Aorta (tissue), 5 donors: ENCODE results near the gene TNIK. TPM values are rescaled to one million over a fixed set of nuclear protein-coding genes. Genes with fewer than 3 reads are reported as not detected.

ENCODE experiments used
- ATAC-seq: fragments of 200-7000 bp; cut with Tn5 transposase; one replicate; pipeline ENCODE4 v1.9.1; 2022; ENCODE audit warnings: moderate library complexity; ENCODE audit not compliant: low FRiP score
- DNase-seq, 2 donors: peaks; one replicate each; pipeline ENCODE4 v3.0.0-alpha.2; 2020
- H3K27ac ChIP-seq, 2 donors: one replicate each; pipeline ENCODE4 v1.5.1; 2013; ENCODE audit warnings: low read length in 2 of 2, mild to moderate bottlenecking in 2 of 2, moderate library complexity in 2 of 2, control low read depth in 1 of 2, inconsistent platforms in 1 of 2, low read depth in 1 of 2
- H3K27me3 ChIP-seq, 2 donors: one replicate each; pipeline ENCODE4 v1.6.1; 2013; ENCODE audit warnings: control low read depth in 1 of 2, low read length in 1 of 2, mild to moderate bottlenecking in 1 of 2, moderate library complexity in 1 of 2; ENCODE audit not compliant: insufficient read depth in 2 of 2, control insufficient read depth in 1 of 2
- H3K36me3 ChIP-seq, 2 donors: one replicate each; pipeline ENCODE4 v1.6.1; 2013; ENCODE audit warnings: control low read depth in 1 of 2, low read length in 1 of 2, mild to moderate bottlenecking in 1 of 2; ENCODE audit not compliant: insufficient read depth in 2 of 2, control insufficient read depth in 1 of 2
- H3K4me1 ChIP-seq, 2 donors: one replicate each; pipeline ENCODE4 v1.6.1; 2013; ENCODE audit warnings: low read length in 2 of 2, control low read depth in 1 of 2, mild to moderate bottlenecking in 1 of 2, moderate library complexity in 1 of 2; ENCODE audit not compliant: insufficient read depth in 2 of 2, control insufficient read depth in 1 of 2
- H3K4me3 ChIP-seq, 2 donors: one replicate each; pipeline ENCODE4 v1.5.1; 2013; ENCODE audit warnings: low read length in 2 of 2, control low read depth in 1 of 2, mild to moderate bottlenecking in 1 of 2
- H3K9me3 ChIP-seq: one replicate; pipeline ENCODE4 v1.6.1; 2013; ENCODE audit warnings: mild to moderate bottlenecking, low read length; ENCODE audit not compliant: control insufficient read depth
- WGBS, 2 donors: extraction: QIAGEN DNeasy Blood & Tissue Kit; methylation state at CpG; one replicate each; pipeline ENCODE4 v1.1.7; 2013; 5-methylcytosine and 5-hydroxymethylcytosine counted together
- intact Hi-C, 2 donors: fragments of 100-400 bp; cut with DNase I; formaldehyde crosslinking; loops; one replicate each; pipeline versions ENCODE4 v1.14.2 to v1.15.0; 2022
- polyA plus RNA-seq, 2 donors: library from polyadenylated mRNA; stranded (reverse); fragments of 200-250 nt; gene quantifications; one replicate each; pipeline ENCODE4 v1.2.3, GENCODE V29; 2013
- total RNA-seq, 2 donors: library from RNA; stranded (reverse); fragmentation: NEBNext Ultra II Directional; extraction: Animal tissue kit (Norgen Biotek cat#: 25700); gene quantifications; one replicate each; pipeline ENCODE4 v1.2.1, GENCODE V29; 2021
- donor health status: healthy with polysubstance abuse.
- donor health status: Bipolar disorder and iron deficiency.
- donor health status: DM: no; HTN: no; CAD: no.
- donor health status: DM: no; HTN: no; CAD: no.
- donor health status: DM: yes; HTN: yes; CAD: no.

The TNIK gene
- total and polyA plus RNA-seq, 4 donors: 4.7 to 14.6 (median 8.8) TPM

DNA sequence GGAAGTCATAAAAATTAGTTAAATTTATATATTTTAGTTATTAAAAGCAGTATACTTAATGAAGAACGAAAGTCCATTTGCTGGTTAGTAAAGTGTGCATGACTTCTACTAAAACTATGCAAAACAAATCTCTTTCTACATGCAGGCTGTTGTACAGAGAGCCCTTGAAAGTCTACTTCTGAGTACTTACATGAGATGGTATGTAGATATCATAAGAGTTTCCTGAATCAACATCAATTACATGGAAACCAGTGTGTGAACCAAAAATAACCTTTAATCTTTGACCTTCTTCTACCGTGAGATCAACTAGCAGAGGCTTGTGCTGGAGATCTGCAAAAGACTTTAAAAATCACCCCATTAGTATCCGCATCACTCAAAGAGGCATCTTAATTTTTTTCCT, 391.5 kb downstream of the TNIK start:
- no peaks in the 10 kb centered on the region for H3K36me3 ChIP-seq
- no peaks in the 10 kb centered on the region for H3K9me3 ChIP-seq
- intact Hi-C loops: no loop called here
- H3K27ac ChIP-seq: no peak overlapping the region
- no peaks in the 10 kb centered on the region for H3K4me1 ChIP-seq
- H3K27me3 ChIP-seq: no peaks in the 10 kb centered on the region
- H3K4me3 ChIP-seq: no peak overlapping the region
- 85 to 89% methylated on average over 3 of the region's 3 CpGs for WGBS, 2 donors
- DNase-seq: no peak
- no peak for ATAC-seq

DNA sequence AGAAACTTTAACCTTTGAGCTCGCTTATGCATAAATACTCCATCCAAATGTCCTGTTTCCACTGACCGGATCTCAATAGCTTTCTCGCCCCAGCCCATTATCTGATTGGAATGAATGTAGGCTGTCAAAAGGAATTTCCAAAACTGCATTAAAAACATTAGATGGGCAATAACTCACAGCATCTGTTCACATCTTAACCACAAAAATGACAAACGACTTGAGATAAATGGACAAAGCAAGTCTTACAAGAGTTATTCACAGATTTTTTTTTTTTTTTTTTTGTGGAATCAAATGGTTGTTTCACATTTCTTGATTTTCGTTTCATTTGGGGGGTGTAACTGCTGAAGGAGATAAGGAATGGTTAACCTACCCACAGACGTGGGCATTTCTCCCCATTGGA, 394.0 kb downstream of the TNIK start:
- peaks cover 0 to 2% of the 10 kb centered on the region in 2 donors for H3K36me3 ChIP-seq
- no peaks in the 10 kb centered on the region for H3K9me3 ChIP-seq
- H3K4me3 ChIP-seq: no peak overlapping the region
- no peaks in the 10 kb centered on the region for H3K27me3 ChIP-seq
- no peaks in the 10 kb centered on the region for H3K4me1 ChIP-seq
- no peak overlapping the region for H3K27ac ChIP-seq
- intact Hi-C loops: no loop called here
- DNase-seq (no peak), ATAC-seq (no peak)
- WGBS, 2 donors: 84 to 87% methylated on average over 6 of the region's 6 CpGs

DNA sequence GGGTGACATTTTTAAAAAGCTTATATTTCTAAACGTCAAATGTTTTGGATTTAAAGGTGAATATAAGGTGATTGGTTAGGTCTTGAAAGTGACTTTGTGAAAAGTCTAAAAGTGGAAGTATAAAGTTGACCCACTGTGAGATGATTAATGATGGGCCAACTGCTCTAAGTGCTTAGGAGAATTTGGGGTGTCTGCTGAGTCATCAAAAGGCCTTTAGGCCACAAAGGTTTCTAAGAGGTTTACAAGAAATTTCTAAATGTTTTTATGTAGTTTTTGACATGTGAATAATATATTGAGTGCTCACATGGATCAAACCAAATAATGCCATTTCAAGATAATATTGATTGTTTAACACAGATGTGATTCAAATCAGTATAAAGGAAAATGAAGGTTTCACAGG, 394.5 kb downstream of the TNIK start:
- WGBS, 2 donors: 84 to 89% methylated on average over 1 of the region's 1 CpG
- Histone ChIP-seq H3K4me1 (no peaks in the 10 kb centered on the region), H3K36me3 (peaks cover 0 to 2% of the 10 kb centered on the region in 2 donors), H3K4me3 (no peak overlapping the region), H3K9me3 (no peaks in the 10 kb centered on the region), H3K27me3 (no peaks in the 10 kb centered on the region), H3K27ac (no peak overlapping the region)
- intact Hi-C loops: no loop called here
- ATAC-seq (no peak), DNase-seq (no peak)

DNA sequence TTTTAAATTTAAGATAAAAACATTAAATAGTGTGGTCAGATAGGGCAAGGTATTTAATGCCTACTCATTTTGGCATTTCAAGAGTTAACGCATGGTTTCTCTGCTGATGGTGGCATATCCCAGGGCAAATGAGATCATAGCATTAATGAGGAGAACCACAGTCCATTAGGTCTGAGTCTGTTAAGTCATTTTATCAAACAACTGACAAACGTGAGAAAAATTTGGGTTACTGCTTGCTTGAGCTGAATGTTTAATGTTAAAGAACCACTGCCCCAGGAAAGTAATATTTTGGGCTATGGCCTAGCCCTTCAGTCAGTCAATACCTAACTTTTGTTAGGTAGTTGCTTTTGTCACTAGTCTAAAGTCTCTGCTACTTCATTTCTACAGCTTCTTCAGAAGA, 395.7 kb downstream of the TNIK start:
- H3K27me3 ChIP-seq: no peaks in the 10 kb centered on the region
- no peaks in the 10 kb centered on the region for H3K9me3 ChIP-seq
- H3K4me1 ChIP-seq: no peaks in the 10 kb centered on the region
- DNase-seq: no peak
- no peak overlapping the region for H3K27ac ChIP-seq
- ATAC-seq: no peak
- 64 to 67% methylated on average over 2 of the region's 2 CpGs for WGBS, 2 donors
- H3K4me3 ChIP-seq: no peak overlapping the region
- H3K36me3 ChIP-seq: peaks cover 0 to 2% of the 10 kb centered on the region in 2 donors
- intact Hi-C loops: no loop called here

DNA sequence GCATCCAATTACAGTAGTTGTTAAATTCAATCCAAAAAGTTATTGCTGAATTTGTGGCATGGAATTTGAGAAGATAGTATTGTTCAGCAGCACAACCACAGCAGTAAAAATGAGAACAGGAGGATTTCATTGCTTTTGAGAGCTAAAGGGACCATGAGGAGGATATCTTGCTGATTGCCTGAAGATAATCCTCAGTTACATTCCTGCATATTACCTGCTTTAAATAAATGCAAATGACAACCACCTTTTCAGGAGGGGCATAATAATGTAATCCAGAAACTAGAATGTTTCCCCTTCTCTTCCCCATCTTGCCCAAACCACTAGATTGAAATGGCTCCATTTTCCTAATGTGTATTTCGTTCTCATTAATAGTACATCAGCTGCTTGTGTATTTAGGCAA, 398.5 kb downstream of the TNIK start:
- no peak overlapping the region for H3K27ac ChIP-seq
- ATAC-seq (no peak), DNase-seq (no peak)
- H3K4me1 ChIP-seq: no peaks in the 10 kb centered on the region
- H3K36me3 ChIP-seq: peaks cover 0 to 2% of the 10 kb centered on the region in 2 donors
- no peak overlapping the region for H3K4me3 ChIP-seq
- H3K9me3 ChIP-seq: no peaks in the 10 kb centered on the region
- no peaks in the 10 kb centered on the region for H3K27me3 ChIP-seq
- WGBS, 2 donors: 98 to 100% methylated on average over 1 of the region's 1 CpG
- intact Hi-C loops: no loop called here

DNA sequence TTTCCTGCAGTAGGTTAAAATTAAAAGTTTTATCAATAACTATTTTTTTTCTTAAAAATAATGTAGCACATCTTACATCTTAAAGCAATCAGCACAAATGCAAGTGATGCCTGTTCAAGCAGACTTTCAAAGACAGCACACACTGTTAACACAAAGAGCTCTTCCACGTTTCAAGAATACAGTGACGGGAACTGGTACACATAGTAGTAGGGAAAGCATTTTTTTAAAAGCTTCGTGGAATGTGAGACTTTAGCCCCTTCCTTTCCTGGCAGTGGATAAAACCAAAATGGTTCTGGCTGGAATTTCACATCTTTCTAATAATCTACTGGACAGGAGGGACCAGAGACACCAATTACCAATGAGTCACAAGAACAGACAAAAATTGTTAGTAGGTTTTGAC, 400.2 kb downstream of the TNIK start:
- no peaks in the 10 kb centered on the region for H3K27me3 ChIP-seq
- no peaks in the 10 kb centered on the region for H3K4me1 ChIP-seq
- intact Hi-C loops: no loop called here
- H3K4me3 ChIP-seq: no peak overlapping the region
- 71 to 77% methylated on average over 3 of the region's 3 CpGs for WGBS, 2 donors
- H3K9me3 ChIP-seq: no peaks in the 10 kb centered on the region
- H3K36me3 ChIP-seq: peaks cover 0 to 2% of the 10 kb centered on the region in 2 donors
- H3K27ac ChIP-seq: no peak overlapping the region
- ATAC-seq (no peak), DNase-seq (no peak)

DNA sequence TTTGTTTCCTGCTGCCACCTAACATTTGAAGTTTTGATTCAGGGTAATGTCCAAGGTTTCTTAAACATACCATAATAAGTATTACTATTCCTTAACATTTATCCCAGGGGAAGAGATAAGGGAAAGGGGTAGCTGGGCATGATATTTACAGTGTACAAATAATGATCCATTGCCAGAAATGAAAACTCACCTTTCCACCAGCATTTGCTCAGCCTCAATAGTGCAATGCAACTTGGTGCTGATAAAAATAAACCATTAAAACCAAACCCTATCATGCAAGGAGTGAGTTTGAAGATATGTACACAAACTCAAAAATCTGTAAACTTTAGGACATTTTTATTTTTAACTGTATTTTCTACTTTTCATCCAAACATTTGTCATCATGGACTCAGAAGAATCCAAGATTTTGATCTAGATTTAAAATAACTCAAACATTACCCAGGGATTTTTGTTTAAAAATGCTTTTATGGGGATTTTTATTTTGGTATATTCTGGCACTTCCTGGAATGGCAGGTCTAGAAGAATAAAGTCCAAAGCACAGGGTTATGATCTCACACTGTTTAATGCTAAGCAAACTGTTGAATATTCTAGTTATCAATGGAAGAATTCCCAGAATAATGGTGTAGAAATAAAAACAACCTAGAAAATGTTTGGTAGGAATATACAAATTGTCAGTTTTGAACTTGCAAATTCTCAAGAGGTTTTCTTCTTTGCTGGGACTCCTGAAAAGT, 401.2 kb downstream of the TNIK start:
- DNase-seq (no peak), ATAC-seq (no peak)
- H3K27ac ChIP-seq: no peak overlapping the region
- H3K27me3 ChIP-seq: no peaks in the 10 kb centered on the region
- H3K4me3 ChIP-seq: no peak overlapping the region
- intact Hi-C loops: no loop called here
- peaks cover 0 to 2% of the 10 kb centered on the region in 2 donors for H3K36me3 ChIP-seq
- no peaks in the 10 kb centered on the region for H3K4me1 ChIP-seq
- H3K9me3 ChIP-seq: no peaks in the 10 kb centered on the region

DNA sequence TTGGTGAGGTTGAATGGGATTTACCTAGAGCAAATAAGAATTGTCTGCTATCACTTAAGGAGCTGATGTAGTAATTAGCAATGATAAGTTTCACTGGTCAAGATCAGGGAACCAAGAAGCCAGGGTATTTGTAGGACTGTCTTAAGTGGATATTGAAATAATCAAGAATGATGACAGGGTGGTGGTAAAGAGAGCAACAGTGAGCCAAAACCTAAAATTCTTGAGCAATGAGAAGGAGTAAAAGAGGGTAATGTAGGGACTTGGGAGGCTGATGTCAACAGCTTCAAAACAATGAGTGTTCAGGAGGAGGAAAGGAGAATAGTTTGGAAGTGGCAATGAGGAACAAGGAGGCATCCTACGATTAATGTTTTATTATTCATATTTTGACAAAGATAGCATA, 402.1 kb downstream of the TNIK start:
- no peak overlapping the region for H3K27ac ChIP-seq
- no peak for ATAC-seq
- intact Hi-C loops: no loop called here
- no peaks in the 10 kb centered on the region for H3K9me3 ChIP-seq
- no peaks in the 10 kb centered on the region for H3K27me3 ChIP-seq
- no peak for DNase-seq
- H3K4me3 ChIP-seq: no peak overlapping the region
- H3K36me3 ChIP-seq: peaks cover 0 to 2% of the 10 kb centered on the region in 2 donors
- no peaks in the 10 kb centered on the region for H3K4me1 ChIP-seq
- WGBS, 2 donors: 89 to 90% methylated on average over 1 of the region's 1 CpG

DNA sequence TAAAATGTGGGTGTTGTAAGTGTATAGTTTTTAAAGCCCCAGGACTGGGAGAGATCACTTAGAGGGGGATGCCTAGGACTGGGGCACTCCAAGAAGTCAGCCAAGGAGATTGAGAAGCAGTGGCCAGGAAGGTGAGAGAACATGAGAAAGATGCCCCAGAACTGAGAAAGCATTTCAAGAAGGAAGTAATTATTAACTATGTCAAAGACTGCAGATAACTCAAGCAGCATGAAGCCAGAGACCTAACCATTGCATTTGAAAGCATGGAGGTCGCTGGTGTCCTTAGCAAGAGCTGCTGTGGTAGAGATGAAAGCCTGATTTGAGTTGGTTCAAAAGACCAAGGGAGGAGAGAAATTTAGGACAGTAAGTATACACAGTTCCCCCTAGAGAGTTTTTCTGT, 403.1 kb downstream of the TNIK start:
- no peaks in the 10 kb centered on the region for H3K36me3 ChIP-seq
- no peaks in the 10 kb centered on the region for H3K4me1 ChIP-seq
- intact Hi-C loops: no loop called here
- WGBS, 2 donors: 92 to 98% methylated on average over 1 of the region's 1 CpG
- no peak overlapping the region for H3K4me3 ChIP-seq
- no peak overlapping the region for H3K27ac ChIP-seq
- ATAC-seq (no peak), DNase-seq (no peak)
- no peaks in the 10 kb centered on the region for H3K9me3 ChIP-seq
- no peaks in the 10 kb centered on the region for H3K27me3 ChIP-seq
